SJCRH30 (cell line): ENCODE measurements around the gene TEDDM1. TPM values are rescaled to one million over a fixed set of nuclear protein-coding genes. Genes with fewer than 3 reads are reported as not detected.

Experiments
- DNase-seq, 2 experiments: peaks; one replicate each; pipeline ENCODE4 v3.0.0-alpha.2; 2015 to 2020
- H3K27ac ChIP-seq: fragments of 250-450 bp; sonication (Bioruptor Pico); 2 replicates; pipeline ENCODE4 v1.5.1; 2020; ENCODE audit warnings: mild to moderate bottlenecking, moderate library complexity
- H3K27me3 ChIP-seq: fragments of 250-450 bp; sonication (Bioruptor Pico); 2 replicates; pipeline ENCODE4 v1.5.1; 2020; ENCODE audit warnings: mild to moderate bottlenecking, moderate library complexity
- H3K36me3 ChIP-seq: fragments of 250-450 bp; sonication (Bioruptor Pico); 2 replicates; pipeline ENCODE4 v1.5.1; 2020; ENCODE audit warnings: mild to moderate bottlenecking, moderate library complexity
- H3K4me1 ChIP-seq: fragments of 250-450 bp; sonication (Bioruptor Pico); 2 replicates; pipeline ENCODE4 v1.5.1; 2020; ENCODE audit warnings: mild to moderate bottlenecking, moderate library complexity
- H3K4me3 ChIP-seq: fragments of 250-450 bp; sonication (Bioruptor Pico); 2 replicates; pipeline ENCODE4 v1.5.1; 2020; ENCODE audit warnings: mild to moderate bottlenecking, moderate library complexity
- H3K9me3 ChIP-seq: fragments of 250-450 bp; sonication (Bioruptor Pico); replicated peaks from 2 replicates; pipeline ENCODE4 v1.5.1; 2020; ENCODE audit warnings: mild to moderate bottlenecking, moderate library complexity
- total RNA-seq: library from RNA; depleted of rRNA; stranded (reverse); fragments of >200 nt; shearing (Covaris generic); gene quantifications from 2 replicates; pipeline ENCODE4 v1.2.3, GENCODE V29; 2014

Gene TEDDM1
- total RNA-seq, 1 experiment from 2014 or later: not detected

- H3K4me3 ChIP-seq: no peak overlapping the region
- H3K36me3 ChIP-seq: peaks cover 8% of the 10 kb centered on the region
- no peak overlapping the region for H3K27ac ChIP-seq
- H3K4me1 ChIP-seq: no peaks in the 10 kb centered on the region
- no peaks in the 10 kb centered on the region for H3K9me3 ChIP-seq
- H3K27me3 ChIP-seq: no peaks in the 10 kb centered on the region
- no peak for DNase-seq
These were observed 23.4 kb downstream of the TEDDM1 start for GRCh38 chr1:182376936-182377574.

- Histone ChIP-seq H3K27ac (no peak overlapping the region), H3K27me3 (no peaks in the 10 kb centered on the region), H3K36me3 (no peaks in the 10 kb centered on the region), H3K9me3 (no peaks in the 10 kb centered on the region), H3K4me3 (no peak overlapping the region), H3K4me1 (no peaks in the 10 kb centered on the region)
- no peak for DNase-seq
These were observed 26.2 kb downstream of the TEDDM1 start for GRCh38 chr1:182374101-182374834.

GRCh38 chr1:182370532-182370931, 29.9 kb downstream of the TEDDM1 start:
- H3K4me1 ChIP-seq: no peaks in the 10 kb centered on the region
- no peaks in the 10 kb centered on the region for H3K27me3 ChIP-seq
- DNase-seq: no peak
- H3K4me3 ChIP-seq: no peak overlapping the region
- no peaks in the 10 kb centered on the region for H3K36me3 ChIP-seq
- no peak overlapping the region for H3K27ac ChIP-seq
- no peaks in the 10 kb centered on the region for H3K9me3 ChIP-seq

GRCh38 chr1:182368903-182369302, 31.6 kb downstream of the TEDDM1 start:
- Histone ChIP-seq H3K27me3 (no peaks in the 10 kb centered on the region), H3K4me1 (no peaks in the 10 kb centered on the region), H3K27ac (no peak overlapping the region), H3K4me3 (no peak overlapping the region), H3K9me3 (no peaks in the 10 kb centered on the region), H3K36me3 (no peaks in the 10 kb centered on the region)
- no peak for DNase-seq

- no peak for DNase-seq
- Histone ChIP-seq H3K4me1 (no peaks in the 10 kb centered on the region), H3K9me3 (no peaks in the 10 kb centered on the region), H3K27ac (no peak overlapping the region), H3K4me3 (no peak overlapping the region), H3K36me3 (no peaks in the 10 kb centered on the region), H3K27me3 (no peaks in the 10 kb centered on the region)
These were observed 32.1 kb downstream of the TEDDM1 start for GRCh38 chr1:182368358-182368757.

GRCh38 chr1:182367926-182368325, 32.5 kb downstream of the TEDDM1 start:
- H3K27me3 ChIP-seq: no peaks in the 10 kb centered on the region
- H3K4me1 ChIP-seq: no peaks in the 10 kb centered on the region
- H3K9me3 ChIP-seq: no peaks in the 10 kb centered on the region
- no peak overlapping the region for H3K27ac ChIP-seq
- H3K36me3 ChIP-seq: no peaks in the 10 kb centered on the region
- no peak overlapping the region for H3K4me3 ChIP-seq
- no peak for DNase-seq

GRCh38 chr1:182366596-182366995, 33.9 kb downstream of the TEDDM1 start:
- no peaks in the 10 kb centered on the region for H3K27me3 ChIP-seq
- no peak overlapping the region for H3K4me3 ChIP-seq
- no peaks in the 10 kb centered on the region for H3K9me3 ChIP-seq
- H3K4me1 ChIP-seq: no peaks in the 10 kb centered on the region
- no peak overlapping the region for H3K27ac ChIP-seq
- no peak for DNase-seq
- no peaks in the 10 kb centered on the region for H3K36me3 ChIP-seq

GRCh38 chr1:182359645-182360044, 40.8 kb downstream of the TEDDM1 start:
- Histone ChIP-seq H3K27ac (no peak overlapping the region), H3K9me3 (no peaks in the 10 kb centered on the region), H3K4me1 (peaks cover 7% of the 10 kb centered on the region), H3K4me3 (no peak overlapping the region), H3K36me3 (no peaks in the 10 kb centered on the region), H3K27me3 (no peaks in the 10 kb centered on the region)
- no peak for DNase-seq

GRCh38 chr1:182357913-182358312, 42.6 kb downstream of the TEDDM1 start:
- peak; percentile 42 to 75 for DNase-seq
- Histone ChIP-seq H3K4me3 (no peak overlapping the region), H3K27me3 (no peaks in the 10 kb centered on the region), H3K27ac (no peak overlapping the region), H3K4me1 (peaks cover 7% of the 10 kb centered on the region), H3K9me3 (no peaks in the 10 kb centered on the region), H3K36me3 (no peaks in the 10 kb centered on the region)

- Histone ChIP-seq H3K4me1 (peaks cover 7% of the 10 kb centered on the region), H3K27me3 (no peaks in the 10 kb centered on the region), H3K4me3 (no peak overlapping the region), H3K36me3 (no peaks in the 10 kb centered on the region), H3K27ac (no peak overlapping the region), H3K9me3 (no peaks in the 10 kb centered on the region)
- no peak for DNase-seq
These were observed 43.3 kb downstream of the TEDDM1 start for GRCh38 chr1:182357171-182357570.

- no peaks in the 10 kb centered on the region for H3K9me3 ChIP-seq
- DNase-seq: no peak
- no peak overlapping the region for H3K27ac ChIP-seq
- H3K27me3 ChIP-seq: no peaks in the 10 kb centered on the region
- no peaks in the 10 kb centered on the region for H3K36me3 ChIP-seq
- no peak overlapping the region for H3K4me3 ChIP-seq
- H3K4me1 ChIP-seq: peaks cover 7% of the 10 kb centered on the region
These were observed 44.8 kb downstream of the TEDDM1 start for GRCh38 chr1:182355723-182356098.

GRCh38 chr1:182351790-182352364, 48.6 kb downstream of the TEDDM1 start:
- H3K27me3 ChIP-seq: no peaks in the 10 kb centered on the region
- no peak for DNase-seq
- H3K36me3 ChIP-seq: no peaks in the 10 kb centered on the region
- H3K4me1 ChIP-seq: no peaks in the 10 kb centered on the region
- no peaks in the 10 kb centered on the region for H3K9me3 ChIP-seq
- no peak overlapping the region for H3K27ac ChIP-seq
- no peak overlapping the region for H3K4me3 ChIP-seq

GRCh38 chr1:182350839-182351238, 49.6 kb downstream of the TEDDM1 start:
- Histone ChIP-seq H3K4me3 (no peak overlapping the region), H3K27ac (no peak overlapping the region), H3K36me3 (no peaks in the 10 kb centered on the region), H3K27me3 (no peaks in the 10 kb centered on the region), H3K9me3 (no peaks in the 10 kb centered on the region), H3K4me1 (no peaks in the 10 kb centered on the region)
- no peak for DNase-seq

GRCh38 chr1:182348961-182349747, 51.3 kb downstream of the TEDDM1 start:
- Histone ChIP-seq H3K27ac (no peak overlapping the region), H3K4me3 (no peak overlapping the region), H3K36me3 (no peaks in the 10 kb centered on the region), H3K4me1 (no peaks in the 10 kb centered on the region), H3K9me3 (no peaks in the 10 kb centered on the region), H3K27me3 (no peaks in the 10 kb centered on the region)
- peak in 1 of 2 experiments; percentile 6 for DNase-seq
